Panc1 (cell line): ENCODE measurements around the gene GPR84. TPM values are rescaled to one million over a fixed set of nuclear protein-coding genes. Genes with fewer than 3 reads are reported as not detected.

ENCODE experiments used
- ATAC-seq: fragments of 200-7000 bp; cut with Tn5 transposase; 2 replicates; pipeline ENCODE4 v1.9.1; 2020; ENCODE audit warnings: mild to moderate bottlenecking, moderate library complexity
- BruUV-seq: library from RNA; stranded (reverse); fragments of 400-500 nt; replicated peaks from 2 replicates; lab custom pipeline; 2021; lab: Mats Ljungman, UMichigan
- CTCF ChIA-PET: fragments of 300-600 bp; sonication (Branson Sonifier 250); formaldehyde crosslinking; loops from one replicate; lab custom pipeline; 2022; ENCODE audit warnings: antibody characterized with exemption; lab: Charles Lee
- POLR2A ChIA-PET: fragments of 300-600 bp; sonication (Branson Sonifier 250); formaldehyde crosslinking; loops from one replicate; lab custom pipeline; 2022; ENCODE audit warnings: antibody characterized with exemption; lab: Charles Lee
- DNase-seq: peaks from one replicate; pipeline ENCODE4 v3.0.0-alpha.2; 2010; ENCODE audit warnings: low read depth, low spot score
- H3K27ac ChIP-seq: 2 replicates; pipeline ENCODE4 v1.5.1; 2011; ENCODE audit warnings: mild to moderate bottlenecking, low read length, inconsistent platforms
- H3K27me3 ChIP-seq: fragments of 200-500 bp; sonication (Bioruptor generic); 2 replicates; pipeline ENCODE4 v1.6.0; 2014; ENCODE audit warnings: low read length, inconsistent platforms; ENCODE audit not compliant: control insufficient read depth, insufficient read depth
- H3K36me3 ChIP-seq: fragments of 200-500 bp; sonication (Bioruptor generic); 2 replicates; pipeline ENCODE4 v1.5.1; 2014; ENCODE audit warnings: inconsistent platforms, mild to moderate bottlenecking, low read length, moderate library complexity; ENCODE audit not compliant: control insufficient read depth, insufficient read depth
- H3K4me1 ChIP-seq: 2 replicates; pipeline ENCODE4 v1.5.1; 2011; ENCODE audit warnings: inconsistent platforms, mild to moderate bottlenecking, low read length, moderate library complexity; ENCODE audit not compliant: control insufficient read depth, insufficient read depth
- H3K4me3 ChIP-seq, 2 experiments: 2 replicates each; pipeline ENCODE4 v1.5.1; 2011 to 2012; ENCODE audit warnings: low read depth in 2 of 2, low read length in 2 of 2, mild to moderate bottlenecking in 2 of 2, inconsistent platforms in 1 of 2, moderate library complexity in 1 of 2
- H3K9me3 ChIP-seq: fragments of 200-500 bp; sonication (Bioruptor generic); 2 replicates; pipeline ENCODE4 v1.5.1; 2014; ENCODE audit warnings: low read depth, mild to moderate bottlenecking, inconsistent platforms, low read length, moderate library complexity; ENCODE audit not compliant: control insufficient read depth, insufficient read depth
- CTCF ChIP-seq: fragments of 450-650 bp; IDR thresholded peaks from 2 replicates; pipeline ENCODE4 v1.5.1; 2017; ENCODE audit warnings: mild to moderate bottlenecking
- POLR2AphosphoS5 ChIP-seq: IDR thresholded peaks from 2 replicates; pipeline ENCODE4 v1.6.1; 2012; ENCODE audit warnings: mild to moderate bottlenecking, low read depth, low read length, moderate library complexity
- SIN3A ChIP-seq: IDR thresholded peaks from 2 replicates; pipeline ENCODE4 v1.6.1; 2012; ENCODE audit warnings: low read depth, mild to moderate bottlenecking, low read length, moderate library complexity, borderline replicate concordance; ENCODE audit not compliant: insufficient read depth
- TCF7L2 ChIP-seq: IDR thresholded peaks from 2 replicates; pipeline ENCODE4 v1.6.1; 2011; ENCODE audit warnings: mild to moderate bottlenecking, low read depth, low read length, inconsistent platforms
- in situ Hi-C: cut with HindIII; loops from 2 replicates; pipeline ENCODE4 v1.10.0; 2016; ENCODE audit warnings: low sequenced_read_pairs, low pct_unique_long_range_greater_than_20kb
- intact Hi-C: fragments of 100-400 bp; cut with micrococcal nuclease; formaldehyde crosslinking; loops from one replicate; pipeline ENCODE4 v1.10.0; 2022; ENCODE audit not compliant: unreplicated experiment
- total RNA-seq: library from RNA; stranded (reverse); gene quantifications from one replicate; pipeline ENCODE4 v1.2.1, GENCODE V29; 2021; ENCODE audit not compliant: unreplicated experiment
- TF ChIP-seq, protein P1 (sequence below), 2 experiments: IDR thresholded peaks; 2 replicates each; pipeline ENCODE4 v1.6.1; 2011 to 2012; ENCODE audit warnings: low read depth in 2 of 2, control low read depth in 1 of 2, low read length in 1 of 2, mild to moderate bottlenecking in 1 of 2, moderate library complexity in 1 of 2; ENCODE audit not compliant: insufficient read depth in 1 of 2

The GPR84 gene
- total RNA-seq, 1 experiment from 2014 or later: not detected

DNA sequence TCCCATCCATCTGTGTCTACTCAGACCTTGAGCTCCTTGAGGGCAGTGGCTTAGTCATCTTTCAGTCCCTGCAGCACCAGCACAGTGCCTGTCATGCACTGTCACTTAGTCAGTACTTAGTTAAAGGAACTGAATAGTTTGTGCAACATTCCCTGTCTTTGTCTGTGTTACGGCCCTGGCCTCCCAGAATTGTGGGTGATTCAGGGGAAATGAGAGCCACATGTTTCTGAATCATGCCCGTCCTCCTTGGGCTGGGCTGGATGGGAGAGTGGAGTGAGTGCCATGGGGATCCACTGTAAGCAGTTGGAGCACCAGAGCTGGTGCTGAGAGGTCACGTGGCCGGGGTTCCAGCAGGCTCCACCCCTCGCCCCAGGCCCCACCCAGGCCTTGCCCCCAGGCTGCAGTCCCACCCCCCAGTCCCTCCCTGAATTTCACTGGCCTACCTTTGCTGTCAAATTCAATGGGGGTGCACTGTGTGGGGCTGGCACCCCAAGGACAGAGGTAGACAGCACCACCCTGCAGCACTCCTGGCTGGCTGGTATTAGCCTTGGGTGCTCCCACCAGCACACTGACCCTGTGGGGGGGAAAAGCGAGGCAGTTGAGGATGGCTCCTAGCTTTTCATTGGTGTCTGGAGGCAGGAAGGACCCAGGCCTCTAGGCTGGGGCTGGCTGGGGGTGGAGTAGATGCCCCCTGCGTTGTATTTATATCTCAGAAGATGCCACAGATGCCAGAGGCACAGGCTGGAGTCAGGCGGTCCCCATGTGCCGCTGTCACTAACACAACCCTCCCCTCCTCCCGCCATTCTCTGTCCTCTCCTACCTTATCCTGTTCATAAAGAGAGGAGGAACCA, 47.3 kb upstream of the GPR84 start:
- in situ Hi-C loops: no loop called here
- intact Hi-C loops: no loop called here
- CTCF ChIA-PET: interaction anchor here (1.6 to 1.7 kb wide), 2 partner anchors 12 to 27 kb away, joined by 6 to 7 read pairs; no protein-coding TSS in a partner anchor
- H3K27ac ChIP-seq: no peak overlapping the region
- H3K4me1 ChIP-seq: peaks cover 19% of the 10 kb centered on the region
- H3K27me3 ChIP-seq: no peaks in the 10 kb centered on the region
- ATAC-seq (peak; percentile 67), DNase-seq (peak; percentile 82)
- H3K4me3 ChIP-seq: no peak overlapping the region
- BruUV-seq: no TSS peak
- POLR2A ChIA-PET: interaction anchor here (0.5 kb wide), 1 partner anchor 16 kb away, joined by 3 read pairs; no protein-coding TSS in a partner anchor
- no peaks in the 10 kb centered on the region for H3K9me3 ChIP-seq
- TF ChIP-seq SIN3A (no peak), TCF7L2 (no peak), CTCF (no peak), POLR2AphosphoS5 (no peak)
- TF ChIP-seq, protein P1, sequence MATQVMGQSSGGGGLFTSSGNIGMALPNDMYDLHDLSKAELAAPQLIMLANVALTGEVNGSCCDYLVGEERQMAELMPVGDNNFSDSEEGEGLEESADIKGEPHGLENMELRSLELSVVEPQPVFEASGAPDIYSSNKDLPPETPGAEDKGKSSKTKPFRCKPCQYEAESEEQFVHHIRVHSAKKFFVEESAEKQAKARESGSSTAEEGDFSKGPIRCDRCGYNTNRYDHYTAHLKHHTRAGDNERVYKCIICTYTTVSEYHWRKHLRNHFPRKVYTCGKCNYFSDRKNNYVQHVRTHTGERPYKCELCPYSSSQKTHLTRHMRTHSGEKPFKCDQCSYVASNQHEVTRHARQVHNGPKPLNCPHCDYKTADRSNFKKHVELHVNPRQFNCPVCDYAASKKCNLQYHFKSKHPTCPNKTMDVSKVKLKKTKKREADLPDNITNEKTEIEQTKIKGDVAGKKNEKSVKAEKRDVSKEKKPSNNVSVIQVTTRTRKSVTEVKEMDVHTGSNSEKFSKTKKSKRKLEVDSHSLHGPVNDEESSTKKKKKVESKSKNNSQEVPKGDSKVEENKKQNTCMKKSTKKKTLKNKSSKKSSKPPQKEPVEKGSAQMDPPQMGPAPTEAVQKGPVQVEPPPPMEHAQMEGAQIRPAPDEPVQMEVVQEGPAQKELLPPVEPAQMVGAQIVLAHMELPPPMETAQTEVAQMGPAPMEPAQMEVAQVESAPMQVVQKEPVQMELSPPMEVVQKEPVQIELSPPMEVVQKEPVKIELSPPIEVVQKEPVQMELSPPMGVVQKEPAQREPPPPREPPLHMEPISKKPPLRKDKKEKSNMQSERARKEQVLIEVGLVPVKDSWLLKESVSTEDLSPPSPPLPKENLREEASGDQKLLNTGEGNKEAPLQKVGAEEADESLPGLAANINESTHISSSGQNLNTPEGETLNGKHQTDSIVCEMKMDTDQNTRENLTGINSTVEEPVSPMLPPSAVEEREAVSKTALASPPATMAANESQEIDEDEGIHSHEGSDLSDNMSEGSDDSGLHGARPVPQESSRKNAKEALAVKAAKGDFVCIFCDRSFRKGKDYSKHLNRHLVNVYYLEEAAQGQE (IDR thresholded peaks at IDR 0.05; ENCODE audit: insufficient read depth in 1 of 2, low read depth in 2 of 2, low read length in 1 of 2): no peak
- no peaks in the 10 kb centered on the region; the same call in 1 of the 2 replicates for H3K36me3 ChIP-seq

GRCh38 chr12:54409267-54409666, 45.0 kb upstream of the GPR84 start:
- Histone ChIP-seq H3K4me1 (peaks cover 12% of the 10 kb centered on the region), H3K9me3 (no peaks in the 10 kb centered on the region), H3K27me3 (no peaks in the 10 kb centered on the region), H3K27ac (no peak overlapping the region), H3K36me3 (no peaks in the 10 kb centered on the region; the same call in none of the 2 replicates), H3K4me3 (no peak overlapping the region)
- in situ Hi-C loops (no loop called here), intact Hi-C loops (no loop called here)
- no TSS peak for BruUV-seq
- ChIA-PET CTCF (interaction anchor here (0.6 to 1.4 kb wide), 4 partner anchors 7 to 30 kb away, joined by 5 to 10 read pairs (median 6); no protein-coding TSS in a partner anchor), POLR2A (no interaction called here)
- ATAC-seq: no peak
- DNase-seq: no peak
- TF ChIP-seq POLR2AphosphoS5: no peak
- TF ChIP-seq CTCF: no peak
- TF ChIP-seq, protein P1 (IDR thresholded peaks at IDR 0.05; ENCODE audit: insufficient read depth in 1 of 2, low read depth in 2 of 2, low read length in 1 of 2): no peak
- no peak for TF ChIP-seq SIN3A
- TF ChIP-seq TCF7L2: no peak
